Measurements from ENCODE around the gene XAB2. TPM values are rescaled to one million over a fixed set of nuclear protein-coding genes. Genes with fewer than 3 reads are reported as not detected.

XAB2 gene
- total RNA-seq, 4 donors from 2014 or later: 51.6 to 62.0 (median 54.3) TPM

DNA sequence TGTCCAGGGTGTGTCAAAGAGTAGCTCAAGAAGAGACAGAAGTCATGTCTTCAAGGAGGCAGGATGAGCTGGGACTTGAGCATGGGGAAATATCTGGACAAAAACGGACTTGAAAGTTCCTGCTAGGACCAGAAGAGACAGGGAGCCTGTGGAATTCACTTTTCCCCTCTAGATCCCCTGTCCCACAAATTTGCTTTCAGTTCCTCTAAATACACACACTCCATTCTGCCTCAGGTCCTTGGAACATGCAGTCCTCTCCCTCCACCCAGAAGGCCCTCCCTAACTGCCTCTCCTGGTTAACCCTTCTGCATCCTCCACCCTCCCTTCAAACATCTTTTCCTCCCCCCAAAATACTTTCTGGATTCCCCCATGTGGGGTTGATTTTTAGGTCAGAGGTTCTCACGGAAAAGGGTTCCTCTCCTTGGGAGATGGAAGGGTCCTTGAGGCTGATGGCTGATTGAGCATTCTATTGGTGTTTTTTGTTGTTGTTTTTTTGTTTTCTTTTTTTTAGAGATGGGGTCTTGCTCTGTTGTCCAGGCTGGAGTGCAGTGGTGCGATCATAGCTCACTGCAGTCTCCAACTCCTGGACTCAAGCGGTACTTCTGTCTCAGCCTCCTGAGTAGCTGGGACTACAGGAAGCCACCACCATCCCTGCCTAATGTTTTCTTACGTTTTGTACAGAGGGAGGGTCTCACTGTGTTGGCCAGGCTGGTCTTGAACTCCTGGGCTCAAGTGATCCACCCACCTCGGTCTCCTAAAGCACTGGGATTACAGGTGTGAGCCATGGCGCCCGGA, 32.6 kb upstream of the XAB2 start:
- WGBS, 2 donors: 72 to 81% methylated on average over 8 of the region's 8 CpGs
- TF ChIP-seq, protein P1, sequence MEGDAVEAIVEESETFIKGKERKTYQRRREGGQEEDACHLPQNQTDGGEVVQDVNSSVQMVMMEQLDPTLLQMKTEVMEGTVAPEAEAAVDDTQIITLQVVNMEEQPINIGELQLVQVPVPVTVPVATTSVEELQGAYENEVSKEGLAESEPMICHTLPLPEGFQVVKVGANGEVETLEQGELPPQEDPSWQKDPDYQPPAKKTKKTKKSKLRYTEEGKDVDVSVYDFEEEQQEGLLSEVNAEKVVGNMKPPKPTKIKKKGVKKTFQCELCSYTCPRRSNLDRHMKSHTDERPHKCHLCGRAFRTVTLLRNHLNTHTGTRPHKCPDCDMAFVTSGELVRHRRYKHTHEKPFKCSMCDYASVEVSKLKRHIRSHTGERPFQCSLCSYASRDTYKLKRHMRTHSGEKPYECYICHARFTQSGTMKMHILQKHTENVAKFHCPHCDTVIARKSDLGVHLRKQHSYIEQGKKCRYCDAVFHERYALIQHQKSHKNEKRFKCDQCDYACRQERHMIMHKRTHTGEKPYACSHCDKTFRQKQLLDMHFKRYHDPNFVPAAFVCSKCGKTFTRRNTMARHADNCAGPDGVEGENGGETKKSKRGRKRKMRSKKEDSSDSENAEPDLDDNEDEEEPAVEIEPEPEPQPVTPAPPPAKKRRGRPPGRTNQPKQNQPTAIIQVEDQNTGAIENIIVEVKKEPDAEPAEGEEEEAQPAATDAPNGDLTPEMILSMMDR (IDR thresholded peaks at IDR 0.05): no peak
- TF ChIP-seq POLR2A (IDR thresholded peaks at IDR 0.05) (no peak), EP300 (IDR thresholded peaks at IDR 0.05) (no peak)
- Histone ChIP-seq H3K4me3 (no peak overlapping the region), H3K36me3 (no peaks in the 10 kb centered on the region), H3K9me3 (no peaks in the 10 kb centered on the region), H3K27me3 (peaks cover 0 to 11% of the 10 kb centered on the region in 2 donors), H3K27ac (no peak overlapping the region), H3K4me1 (peaks cover 0 to 3% (median 0%) of the 10 kb centered on the region in 4 donors)
- no peak for DNase-seq (ENCODE audit: low spot score in 2 of 2)

DNA sequence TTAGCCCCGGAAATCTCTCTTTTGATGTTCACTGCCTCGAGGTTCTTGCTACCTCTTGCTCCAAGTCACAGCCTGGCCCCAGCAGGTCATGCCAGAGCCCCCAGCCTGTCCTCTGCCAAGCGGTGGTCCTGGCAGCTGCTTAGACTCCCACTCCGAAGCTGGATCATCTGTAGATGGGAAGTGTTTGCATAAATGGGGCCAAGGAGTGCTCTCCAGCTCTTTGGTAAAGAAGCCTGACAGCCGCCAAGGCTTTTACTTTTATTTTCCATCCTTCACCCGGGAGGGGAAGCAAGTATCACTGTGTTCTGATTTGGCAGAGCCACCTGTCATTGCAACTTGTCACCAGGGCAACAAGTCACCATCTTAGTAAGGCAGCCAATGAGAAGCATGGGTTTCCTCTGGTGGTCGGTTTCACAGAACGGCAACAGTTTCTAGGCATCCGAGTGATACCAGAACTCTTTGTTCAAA, 28.9 kb upstream of the XAB2 start:
- H3K27me3 ChIP-seq: no peaks in the 10 kb centered on the region
- H3K27ac ChIP-seq: no peak overlapping the region
- no peak for DNase-seq (ENCODE audit: low spot score in 2 of 2)
- no peaks in the 10 kb centered on the region for H3K9me3 ChIP-seq
- peaks cover 0 to 3% (median 0%) of the 10 kb centered on the region in 4 donors for H3K4me1 ChIP-seq
- 33 to 39% methylated on average over 9 of the region's 9 CpGs for WGBS, 2 donors
- no peaks in the 10 kb centered on the region for H3K36me3 ChIP-seq
- H3K4me3 ChIP-seq: no peak overlapping the region
- TF ChIP-seq EP300 (IDR thresholded peaks at IDR 0.05) (no peak), POLR2A (IDR thresholded peaks at IDR 0.05) (no peak)
- TF ChIP-seq, protein P1 (IDR thresholded peaks at IDR 0.05): no peak

GRCh38 chr19:7657131-7657751, 27.9 kb upstream of the XAB2 start:
- Histone ChIP-seq H3K4me1 (peaks cover 0 to 6% (median 0%) of the 10 kb centered on the region in 4 donors), H3K9me3 (no peaks in the 10 kb centered on the region), H3K27me3 (no peaks in the 10 kb centered on the region), H3K36me3 (no peaks in the 10 kb centered on the region), H3K27ac (no peak overlapping the region), H3K4me3 (no peak overlapping the region)
- WGBS, 2 donors: 29 to 38% methylated on average over 10 to 14 of the region's 14 CpGs
- TF ChIP-seq, protein P1 (IDR thresholded peaks at IDR 0.05): no peak
- TF ChIP-seq EP300 (IDR thresholded peaks at IDR 0.05) (no peak), POLR2A (IDR thresholded peaks at IDR 0.05) (no peak)
- no peak for DNase-seq (ENCODE audit: low spot score in 2 of 2)

DNA sequence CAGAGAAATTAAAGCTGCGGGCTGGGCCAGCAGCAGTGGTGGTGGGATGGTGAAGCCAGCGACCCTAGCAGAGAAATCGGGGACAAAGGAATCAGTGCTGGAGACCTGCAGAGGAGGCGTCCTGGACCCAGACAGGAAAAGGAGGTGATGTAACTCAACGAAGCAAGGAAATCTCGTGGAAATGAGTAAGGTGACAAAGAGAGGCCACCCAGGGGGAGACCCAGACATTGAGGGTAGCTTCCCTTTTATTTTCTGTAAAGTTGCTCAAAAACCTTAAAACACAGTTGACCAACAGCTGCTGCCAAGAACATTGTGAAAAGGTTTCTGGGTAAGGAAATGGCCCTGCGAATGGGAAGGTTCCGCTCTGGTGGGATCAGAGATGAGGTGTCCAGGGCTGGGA, 26.2 kb upstream of the XAB2 start:
- Histone ChIP-seq H3K4me3 (no peak overlapping the region), H3K27me3 (peaks cover 0 to 12% of the 10 kb centered on the region in 2 donors), H3K27ac (no peak overlapping the region), H3K36me3 (no peaks in the 10 kb centered on the region), H3K9me3 (no peaks in the 10 kb centered on the region), H3K4me1 (peaks cover 0 to 11% (median 0%) of the 10 kb centered on the region in 4 donors)
- 67 to 68% methylated on average over 7 to 8 of the region's 8 CpGs for WGBS, 2 donors
- no peak for TF ChIP-seq EP300 (IDR thresholded peaks at IDR 0.05)
- TF ChIP-seq, protein P1 (IDR thresholded peaks at IDR 0.05): no peak
- no peak for TF ChIP-seq POLR2A (IDR thresholded peaks at IDR 0.05)
- DNase-seq (ENCODE audit: low spot score in 2 of 2): no peak

- H3K4me3 ChIP-seq: no peak overlapping the region
- WGBS, 2 donors: 52 to 55% methylated on average over 8 of the region's 8 CpGs
- no peak overlapping the region for H3K27ac ChIP-seq
- DNase-seq (ENCODE audit: low spot score in 2 of 2): no peak
- H3K36me3 ChIP-seq: no peaks in the 10 kb centered on the region
- peaks cover 0 to 21% of the 10 kb centered on the region in 2 donors for H3K27me3 ChIP-seq
- no peaks in the 10 kb centered on the region for H3K9me3 ChIP-seq
- H3K4me1 ChIP-seq: peaks cover 0 to 11% (median 0%) of the 10 kb centered on the region in 4 donors
- TF ChIP-seq, protein P1 (IDR thresholded peaks at IDR 0.05): no peak
- TF ChIP-seq EP300 (IDR thresholded peaks at IDR 0.05) (no peak), POLR2A (IDR thresholded peaks at IDR 0.05) (no peak)
Observed at GRCh38 chr19:7654401-7654800, 25.1 kb upstream of the XAB2 start.

Measured in tibial nerve (tissue), 4 donors.